ENCODE results near the gene CHD9.
"Not testable (repeated sequence)": the region's sequence is repeated elsewhere in the genome, so short reads cannot be mapped to it uniquely, and the experiment has no call there.

Gene CHD9

DNA sequence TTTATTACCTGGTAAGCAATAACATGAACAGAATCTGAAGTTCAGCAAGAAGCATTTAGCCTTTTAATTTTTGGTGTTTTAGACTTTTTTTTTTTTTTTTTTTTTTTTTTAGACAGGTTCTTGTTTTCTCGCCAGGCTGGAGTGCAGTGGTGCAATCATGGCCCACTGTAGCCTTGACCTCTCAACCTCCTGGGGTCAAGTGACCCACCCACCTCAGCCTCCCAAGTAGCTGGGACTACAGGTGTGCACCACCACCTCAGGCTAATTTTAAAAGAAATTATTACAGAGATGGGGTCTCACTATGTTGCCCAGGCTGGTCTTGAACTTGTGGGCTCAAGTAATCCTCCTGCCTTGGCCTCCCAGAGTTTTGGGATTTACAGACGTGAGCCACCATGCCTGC, 206.5 kb downstream of the CHD9 start:
- DNase-seq (ENCODE audit: low read depth, low spot score), result no peak

DNA sequence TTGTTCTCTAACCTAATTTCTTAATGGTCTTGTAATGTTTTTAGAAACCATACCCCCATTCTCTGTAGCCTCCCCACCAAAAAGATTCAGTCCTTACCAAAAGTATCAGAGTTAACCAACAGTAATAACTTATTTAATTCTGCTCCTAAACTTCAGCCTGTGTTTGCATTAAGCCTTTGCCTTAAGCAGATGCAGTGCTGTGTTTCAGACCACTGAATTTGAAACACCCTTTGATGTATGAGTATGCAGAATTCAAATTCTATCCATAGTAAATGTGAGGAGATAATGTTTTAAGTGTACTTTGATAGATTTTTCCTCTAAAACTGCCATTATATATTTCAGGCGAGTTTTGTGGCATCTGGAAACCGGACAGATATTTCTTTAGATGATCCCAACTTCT, 207.9 kb downstream of the CHD9 start:
- no peak for DNase-seq (ENCODE audit: low read depth, low spot score)

DNA sequence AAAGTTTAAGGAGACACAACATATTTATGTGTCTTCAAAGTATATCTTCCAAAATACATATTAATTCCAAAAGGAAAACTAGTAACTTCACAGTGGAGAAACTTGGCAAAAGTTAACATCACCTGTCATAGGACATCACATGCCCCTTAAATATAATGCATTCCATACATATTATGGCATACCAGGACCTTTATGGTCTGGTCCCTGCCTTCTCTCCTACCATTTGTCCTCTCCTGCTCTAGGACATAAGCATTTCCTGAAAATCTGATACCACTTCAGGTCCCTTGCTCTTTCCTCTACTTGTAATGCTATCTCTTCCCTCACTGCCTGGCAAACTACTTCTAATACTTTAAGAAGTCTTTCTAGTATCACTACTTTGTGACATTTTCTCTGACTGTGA, 211.4 kb downstream of the CHD9 start:
- DNase-seq (ENCODE audit: low read depth, low spot score), result no peak

DNA sequence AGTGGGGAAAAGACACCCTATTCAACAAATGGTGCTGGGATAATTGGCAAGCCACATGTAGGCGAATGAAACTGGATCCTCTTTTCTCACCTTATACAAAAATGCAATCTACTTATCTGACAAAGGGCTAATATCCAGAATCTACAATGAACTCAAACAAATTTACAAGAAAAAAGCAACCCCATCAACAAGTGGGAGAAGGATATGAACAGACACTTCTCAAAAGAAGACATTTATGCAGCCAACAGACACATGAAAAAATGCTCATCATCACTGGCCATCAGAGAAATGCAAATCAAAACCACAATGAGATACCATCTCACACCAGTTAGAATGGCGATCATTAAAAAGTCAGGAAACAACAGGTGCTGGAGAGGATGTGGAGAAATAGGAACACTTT, 223.7 kb downstream of the CHD9 start:
- DNase-seq (ENCODE audit: low read depth, low spot score), result not testable (repeated sequence)

GRCh38 chr16:53281280-53281679, 226.5 kb downstream of the CHD9 start:
- no peak for DNase-seq (ENCODE audit: low read depth, low spot score)

- DNase-seq (ENCODE audit: low read depth, low spot score), result no peak
These were observed 227.1 kb downstream of the CHD9 start for GRCh38 chr16:53281859-53282258.

- DNase-seq (ENCODE audit: low read depth, low spot score), result no peak
These were observed 227.5 kb downstream of the CHD9 start for GRCh38 chr16:53282328-53282727.

GRCh38 chr16:53282975-53283946, 228.5 kb downstream of the CHD9 start:
- no peak for DNase-seq (ENCODE audit: low read depth, low spot score)

DNA sequence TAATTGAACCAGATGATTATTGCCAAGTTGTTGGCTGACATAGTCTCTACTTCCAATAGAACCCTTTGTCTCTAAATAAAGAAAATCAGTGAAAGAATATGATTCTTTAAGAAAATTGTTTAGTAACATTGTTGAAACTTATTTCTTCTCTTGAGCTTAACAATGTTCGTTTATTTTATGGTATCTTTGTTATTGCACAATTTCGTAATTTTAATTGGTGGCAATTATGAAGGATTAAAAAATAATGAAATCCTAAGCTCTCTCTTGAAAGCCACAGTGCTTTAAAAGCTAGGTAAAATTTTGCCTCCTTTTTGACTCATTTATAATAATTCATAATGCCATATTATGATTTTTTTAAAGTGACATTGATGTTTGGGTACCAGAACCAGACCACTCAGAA, 230.4 kb downstream of the CHD9 start:
- DNase-seq (ENCODE audit: low read depth, low spot score), result no peak

DNA sequence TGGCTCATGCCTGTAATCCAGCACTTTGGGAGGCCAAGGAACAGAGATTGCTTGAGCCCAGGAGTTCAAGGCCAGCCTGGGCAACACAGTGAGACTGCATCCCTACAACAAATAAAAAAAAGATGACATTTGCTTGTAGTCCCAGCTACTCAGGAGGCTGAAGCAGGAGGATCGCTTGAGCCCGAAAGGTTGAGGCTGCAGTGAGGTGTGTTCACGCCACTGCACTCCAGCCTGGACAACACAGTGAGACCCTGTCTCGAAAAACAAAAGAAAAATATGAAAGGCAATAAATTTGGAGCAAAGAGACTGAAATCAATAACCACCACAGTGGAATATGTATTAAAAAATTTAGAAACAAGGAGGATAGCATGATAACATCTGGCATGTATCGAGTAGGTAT, 235.7 kb downstream of the CHD9 start:
- no peak for DNase-seq (ENCODE audit: low read depth, low spot score)

- DNase-seq (ENCODE audit: low read depth, low spot score), result no peak
These were observed 237.1 kb downstream of the CHD9 start for GRCh38 chr16:53291757-53292392.

DNA sequence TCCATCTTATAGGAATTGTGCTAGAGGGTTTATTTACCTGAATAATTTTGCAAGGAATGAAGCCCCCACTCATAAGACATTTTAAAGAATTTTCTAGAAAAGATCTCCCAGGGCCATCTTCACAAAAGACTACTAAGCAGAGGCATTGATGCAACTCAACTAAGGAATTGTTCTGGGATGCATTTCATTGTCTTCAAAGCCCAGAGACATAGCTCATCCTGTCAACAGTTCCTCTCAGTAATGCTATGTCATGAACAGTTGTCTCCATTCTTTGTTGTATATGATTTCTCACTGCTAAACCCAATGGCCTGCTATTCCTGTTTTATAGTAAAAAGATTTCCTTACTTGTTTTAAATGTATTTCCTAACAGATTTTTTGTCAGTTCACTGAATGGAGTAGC, 242.7 kb downstream of the CHD9 start:
- DNase-seq (ENCODE audit: low read depth, low spot score), result no peak

GRCh38 chr16:53304334-53304733, 249.5 kb downstream of the CHD9 start:
- no peak for DNase-seq (ENCODE audit: low read depth, low spot score)

DNA sequence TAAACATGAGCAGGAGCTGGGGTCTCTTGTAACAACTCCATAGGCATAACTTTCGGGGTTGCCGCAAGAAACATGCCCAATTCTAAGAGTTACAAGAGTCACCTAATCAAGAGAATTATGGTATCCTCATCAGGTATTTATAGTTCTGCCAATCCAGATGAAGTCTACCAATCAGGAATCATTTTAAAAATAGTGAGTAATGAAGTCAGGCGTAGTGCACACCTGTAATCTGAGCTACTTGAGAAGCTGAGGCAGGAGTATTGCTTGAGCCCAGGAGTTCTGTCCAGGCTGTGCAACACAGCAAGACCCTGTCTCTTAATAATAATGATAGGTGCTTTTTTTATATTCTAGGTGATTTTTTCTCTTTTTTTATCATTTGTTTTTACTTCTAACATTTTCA, 251.0 kb downstream of the CHD9 start:
- no peak for DNase-seq (ENCODE audit: low read depth, low spot score)

DNA sequence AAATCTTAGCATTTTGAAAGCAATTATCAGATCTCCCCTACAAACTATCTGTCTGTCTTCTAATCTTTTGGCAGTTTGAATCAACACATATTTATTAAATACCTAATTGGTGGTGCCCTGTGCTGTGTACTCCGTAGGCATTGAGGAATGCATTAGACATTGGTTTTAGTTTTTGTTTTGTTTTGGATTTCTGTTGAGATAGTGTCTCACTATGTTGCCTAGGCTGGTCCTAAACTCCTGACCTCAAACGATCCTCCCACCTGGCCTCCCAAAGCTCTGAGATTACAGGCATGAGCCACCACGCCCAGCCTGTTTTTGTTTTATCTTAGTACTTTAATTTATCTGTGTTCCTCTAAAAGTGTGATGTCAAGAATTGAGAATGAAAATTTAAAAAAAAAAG, 254.7 kb downstream of the CHD9 start:
- no peak for DNase-seq (ENCODE audit: low read depth, low spot score)

- no peak for DNase-seq (ENCODE audit: low read depth, low spot score)
These were observed 266.2 kb downstream of the CHD9 start for GRCh38 chr16:53320992-53321391.

- no peak for DNase-seq (ENCODE audit: low read depth, low spot score)
These were observed 269.1 kb downstream of the CHD9 start for GRCh38 chr16:53323924-53324323.

- DNase-seq (ENCODE audit: low read depth, low spot score), result not testable (repeated sequence)
These were observed 276.2 kb downstream of the CHD9 start for GRCh38 chr16:53330991-53331390.

GRCh38 chr16:53334581-53334980, 279.8 kb downstream of the CHD9 start:
- no peak for DNase-seq (ENCODE audit: low read depth, low spot score)

GRCh38 chr16:53337294-53337693, 282.5 kb downstream of the CHD9 start:
- DNase-seq (ENCODE audit: low read depth, low spot score), result no peak

DNA sequence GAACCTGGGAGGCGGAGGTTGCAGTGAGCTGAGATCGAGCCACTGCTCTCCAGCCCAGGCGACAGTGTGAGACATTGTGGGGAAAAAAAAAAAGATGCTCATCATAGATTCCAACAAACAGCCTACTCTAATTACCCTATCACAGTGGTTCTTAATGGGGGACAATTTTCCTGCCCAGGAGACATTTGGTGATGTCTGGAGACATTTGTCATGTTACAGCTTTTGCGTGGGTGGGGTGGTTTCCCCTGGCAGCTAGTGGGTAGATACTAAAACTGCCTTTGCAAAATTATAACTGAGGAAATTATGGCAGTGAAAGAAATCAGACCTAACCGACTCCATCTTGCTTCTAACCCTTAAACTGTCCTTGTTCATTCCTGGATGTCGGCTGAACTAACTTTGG, 287.0 kb downstream of the CHD9 start:
- DNase-seq (ENCODE audit: low read depth, low spot score), result no peak

GRCh38 chr16:53355064-53355463, 300.3 kb downstream of the CHD9 start:
- no peak for DNase-seq (ENCODE audit: low read depth, low spot score)

All from activated CD4-positive, CD25-positive, alpha-beta regulatory T cell treated with anti-CD3 and anti-CD28 coated beads, Interleukin-2, amount 50 U/mL, for 16 hours (primary cell).